Right renal pelvis (tissue), 4 donors: ENCODE data around the gene ATG2B. TPM values are rescaled to one million over a fixed set of nuclear protein-coding genes. Genes with fewer than 3 reads are reported as not detected.
"Not testable (repeated sequence)": the region's sequence is repeated elsewhere in the genome, so short reads cannot be mapped to it uniquely, and the experiment has no call there.

Experiments
- DNase-seq, 4 donors: peaks; one replicate each; pipeline ENCODE4 v3.0.0-alpha.2; 2013; ENCODE audit warnings: low read depth in 4 of 4, low spot score in 3 of 4, missing footprints in 1 of 4
- polyA plus RNA-seq, 4 donors: library from polyadenylated mRNA; unstranded; fragments of 120-200 nt; gene quantifications; one replicate each; pipeline ENCODE4 v1.2.1, GENCODE V29; 2013; ENCODE audit not compliant: insufficient read length in 4 of 4

The ATG2B gene
- polyA plus RNA-seq, 4 donors, result 24.4 to 31.4 (median 25.7) TPM

- no peak for DNase-seq
Measured at GRCh38 chr14:96255501-96256366, 107.4 kb downstream of the ATG2B start, which contains the start of gene BDKRB1. TSS of gene BDKRB1 (plus strand) at chr14:96256210. CDS start at chr14:96263683, 7,473 bp downstream.

DNA sequence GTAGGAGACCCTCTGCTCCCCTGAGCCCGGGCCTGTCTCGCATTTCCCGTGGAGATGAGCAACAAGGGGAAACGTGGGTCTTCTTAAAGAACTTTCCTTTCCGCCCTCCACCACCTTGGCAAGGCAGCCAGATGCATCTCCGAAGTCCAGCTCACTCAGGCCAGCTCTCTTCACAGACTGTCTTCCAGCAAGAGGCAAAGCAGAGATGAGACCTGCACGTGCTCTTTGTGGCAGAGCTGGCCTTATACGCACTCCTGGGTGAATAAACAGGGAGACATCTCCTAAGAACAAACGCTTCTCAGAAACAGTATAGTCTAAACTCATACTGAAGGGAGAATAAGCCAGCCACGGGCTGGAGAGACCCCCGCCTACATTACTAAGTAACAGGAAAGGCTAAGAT, 108.5 kb downstream of the ATG2B start:
- DNase-seq, result no peak

- DNase-seq, result no peak
Measured at GRCh38 chr14:96252999-96253539, 110.1 kb downstream of the ATG2B start.

DNA sequence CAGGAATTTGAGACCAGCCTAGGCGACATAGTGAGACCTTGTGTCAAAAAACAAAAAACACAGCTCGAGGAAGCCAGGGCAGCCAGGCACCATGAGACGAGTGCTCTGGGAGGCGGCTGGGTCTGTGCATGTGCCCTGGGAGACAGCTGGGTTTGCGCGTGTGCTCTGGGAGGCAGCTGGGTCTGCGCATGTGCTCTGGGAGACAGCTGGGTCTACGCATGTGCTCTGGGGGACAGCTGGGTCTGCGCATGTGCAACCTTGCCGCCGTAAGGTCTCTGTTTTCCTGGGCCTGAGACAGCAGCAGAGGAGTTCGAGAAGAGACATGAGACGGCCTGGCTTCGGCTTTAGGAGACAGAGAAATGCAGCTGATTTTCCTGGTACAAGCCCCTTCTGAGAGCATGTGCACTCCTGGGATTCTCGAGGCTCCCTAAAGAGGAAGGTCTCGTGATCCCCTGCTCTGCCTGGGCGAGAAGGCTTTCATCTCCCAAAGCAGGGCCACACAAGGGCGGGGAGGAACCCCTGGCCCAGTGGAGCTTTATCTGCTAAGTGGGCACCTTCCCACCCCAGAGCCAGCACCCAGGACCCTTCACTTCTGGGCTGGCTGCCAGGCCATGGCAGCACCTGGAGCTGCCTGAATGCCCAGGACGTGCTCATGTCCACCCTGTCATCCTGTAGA, 110.7 kb downstream of the ATG2B start:
- DNase-seq, result no peak

DNA sequence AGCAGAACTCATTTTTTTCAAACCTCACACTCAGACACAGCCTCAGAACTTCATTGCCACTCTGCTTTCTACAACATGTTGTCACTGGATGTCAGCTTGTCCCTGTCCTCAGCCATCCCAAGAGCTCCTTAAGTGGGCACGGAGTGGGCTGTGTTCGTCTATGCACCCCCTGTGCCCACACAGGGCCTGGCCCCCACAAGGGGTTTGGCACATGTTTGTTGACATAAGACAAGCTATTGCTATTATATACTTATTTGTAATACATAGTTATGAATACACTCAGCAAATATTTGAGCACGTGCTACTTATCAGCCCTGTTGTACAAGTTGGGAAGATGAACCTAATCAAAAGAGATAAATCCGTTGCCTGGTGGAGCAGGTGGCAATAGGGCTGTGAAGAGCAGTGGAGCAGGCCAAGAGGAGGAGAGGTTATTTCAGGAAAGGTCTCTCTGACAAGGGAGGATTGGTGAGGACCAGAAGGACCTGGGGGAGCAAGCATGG, 111.4 kb downstream of the ATG2B start:
- no peak for DNase-seq

DNA sequence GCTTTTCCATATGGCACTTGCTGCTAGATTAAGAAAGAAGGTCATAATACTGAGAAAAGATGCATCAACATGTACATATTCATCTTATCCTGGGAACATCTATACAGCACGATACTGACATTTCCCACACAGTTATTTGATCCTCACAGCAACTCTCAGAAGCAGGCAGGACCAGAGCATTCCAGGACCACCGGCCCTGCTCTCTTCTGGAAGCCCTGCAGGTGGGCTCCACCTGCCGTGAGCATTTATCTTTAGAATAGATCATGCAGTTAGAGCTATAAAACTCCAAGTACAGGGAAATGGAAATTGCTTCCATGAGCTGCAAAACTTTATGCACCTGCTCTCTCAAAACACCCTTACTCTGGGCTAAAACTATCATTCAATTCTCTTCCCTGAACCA, 112.7 kb downstream of the ATG2B start:
- no peak for DNase-seq

DNA sequence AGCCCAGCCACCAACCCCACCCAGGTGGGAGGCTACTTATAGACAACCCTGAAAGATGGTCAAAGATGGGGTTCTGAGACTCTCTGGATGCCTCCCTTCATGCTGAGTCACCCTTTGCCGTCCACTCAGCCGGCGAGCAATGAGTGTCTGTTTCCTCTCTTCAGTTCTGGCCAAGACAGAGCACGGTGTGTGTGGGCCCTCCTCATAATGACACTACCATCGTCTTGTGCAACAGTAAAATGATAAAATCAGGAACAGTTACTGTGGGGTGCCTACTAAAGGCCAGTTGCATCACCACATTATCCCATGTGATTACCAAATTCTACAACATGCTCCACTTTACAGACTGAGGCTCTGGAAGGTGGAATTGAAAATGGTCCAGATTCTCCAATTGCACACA, 114.1 kb downstream of the ATG2B start:
- DNase-seq, result no peak

- no peak for DNase-seq
Measured at GRCh38 chr14:96247031-96247430, 116.1 kb downstream of the ATG2B start.

DNA sequence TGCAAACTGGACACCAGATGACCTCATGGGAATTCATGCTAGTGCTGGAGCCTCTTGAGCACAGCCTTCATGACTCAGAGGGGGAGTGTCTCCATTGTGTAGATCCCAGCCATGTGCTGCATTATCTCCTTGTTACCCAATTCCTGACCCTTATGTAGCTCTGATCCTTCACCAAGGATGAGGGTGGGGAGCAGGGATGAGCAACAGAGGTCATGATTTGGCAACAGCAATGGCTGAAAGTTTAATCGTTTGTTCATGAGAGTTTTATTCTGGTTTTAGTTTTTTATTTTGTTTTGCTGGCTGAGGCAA, 116.6 kb downstream of the ATG2B start:
- no peak for DNase-seq

DNA sequence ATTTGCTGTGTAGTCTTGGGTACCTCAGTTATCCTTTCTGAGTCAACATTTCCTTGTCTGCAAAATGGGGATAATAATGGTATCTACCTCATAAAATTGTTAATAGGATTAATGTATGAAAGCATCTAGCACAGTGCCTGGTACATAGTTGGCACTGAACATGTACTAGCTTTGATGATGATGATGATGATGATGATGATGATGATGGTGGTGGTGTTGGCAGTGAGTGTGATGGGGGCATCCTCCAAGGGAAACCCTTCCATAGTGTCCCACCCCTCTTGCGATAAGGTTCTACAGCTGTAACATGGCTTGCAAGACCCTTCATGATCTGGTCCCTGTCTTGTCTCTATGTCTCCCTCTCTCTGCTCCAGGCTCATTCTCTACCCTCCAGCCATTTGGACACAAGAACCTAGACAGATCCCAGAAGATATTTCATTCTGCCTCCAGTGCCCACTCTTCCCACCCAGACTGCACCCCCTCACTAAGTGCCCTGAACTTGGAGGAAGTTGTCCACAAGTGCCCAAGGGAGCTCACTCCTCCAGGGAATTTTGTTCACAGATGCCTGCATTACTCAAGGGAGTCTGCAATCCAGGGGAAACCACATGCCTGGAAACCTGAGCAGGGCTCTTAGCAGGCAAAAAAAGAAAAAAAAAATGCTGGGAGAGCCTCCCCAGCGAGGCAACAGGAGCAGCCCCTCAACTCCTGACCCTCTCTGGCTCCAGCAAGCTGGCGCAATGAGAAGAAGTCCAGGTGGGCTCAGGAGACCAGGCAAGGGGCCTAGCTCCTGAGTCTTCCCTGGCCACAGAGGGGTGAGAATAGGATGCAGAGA, 117.2 kb downstream of the ATG2B start:
- no peak for DNase-seq

DNA sequence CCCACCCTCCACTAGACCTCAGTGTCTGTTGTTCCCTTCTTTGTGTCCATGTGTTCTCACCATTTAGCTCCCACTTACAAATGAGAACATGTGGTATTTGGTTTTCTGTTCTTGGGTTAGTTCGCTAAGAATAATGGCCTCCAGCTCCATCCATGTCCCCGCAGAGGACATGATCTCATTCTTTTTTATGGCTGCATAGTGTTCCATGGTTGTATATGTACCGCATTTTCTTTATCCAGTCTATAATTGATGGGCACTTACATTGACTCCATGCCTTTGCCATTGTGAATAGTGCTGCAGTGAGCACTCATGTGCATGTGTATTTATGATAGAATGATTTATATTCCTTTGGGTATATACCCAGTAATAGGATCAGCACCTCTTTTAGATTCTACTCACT, 118.1 kb downstream of the ATG2B start:
- not testable (repeated sequence) for DNase-seq

GRCh38 chr14:96243785-96244184, 119.4 kb downstream of the ATG2B start:
- DNase-seq, result no peak

DNA sequence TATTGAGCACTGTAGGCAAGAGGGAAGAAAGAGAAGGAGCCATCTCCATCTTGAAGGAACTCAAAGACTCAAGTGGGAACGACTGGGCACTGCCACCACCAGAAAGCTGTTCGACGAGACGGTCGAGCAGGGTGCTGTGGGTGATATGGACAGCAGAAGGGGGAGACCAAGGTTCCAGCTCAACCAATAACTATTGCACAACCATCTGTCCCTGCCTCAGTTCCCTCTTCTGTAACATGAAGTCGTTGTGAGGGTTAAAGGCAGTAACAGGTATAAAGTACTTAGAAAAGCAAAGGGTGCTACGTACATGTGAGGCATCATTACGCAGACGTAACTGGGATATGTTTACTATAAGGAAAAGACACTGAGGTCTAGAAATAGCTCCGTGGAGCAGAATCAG, 121.0 kb downstream of the ATG2B start:
- DNase-seq, result no peak

GRCh38 chr14:96240641-96241040, 122.5 kb downstream of the ATG2B start:
- DNase-seq, result no peak

GRCh38 chr14:96239711-96240141, 123.4 kb downstream of the ATG2B start:
- no peak for DNase-seq

GRCh38 chr14:96238676-96239265, 124.4 kb downstream of the ATG2B start:
- no peak for DNase-seq

DNA sequence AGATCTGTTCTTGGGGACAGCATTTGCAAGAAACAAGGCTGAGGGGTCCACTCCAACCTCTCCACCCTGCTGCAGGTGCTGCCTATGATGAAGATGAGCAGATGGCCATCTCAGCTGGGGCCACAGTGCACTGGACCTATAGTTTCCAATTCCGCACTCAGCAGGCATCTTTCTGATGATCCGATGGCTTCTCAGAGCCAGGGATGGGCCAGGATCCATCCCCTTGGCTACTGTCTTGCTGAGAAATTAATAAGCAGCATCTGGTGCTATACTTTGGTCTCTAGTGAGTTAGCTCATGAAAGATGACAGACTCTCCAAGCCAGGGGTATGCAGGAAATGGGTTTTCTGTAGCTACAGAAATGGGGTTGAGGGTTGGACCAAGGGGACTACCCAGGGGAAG, 125.5 kb downstream of the ATG2B start:
- no peak for DNase-seq

DNA sequence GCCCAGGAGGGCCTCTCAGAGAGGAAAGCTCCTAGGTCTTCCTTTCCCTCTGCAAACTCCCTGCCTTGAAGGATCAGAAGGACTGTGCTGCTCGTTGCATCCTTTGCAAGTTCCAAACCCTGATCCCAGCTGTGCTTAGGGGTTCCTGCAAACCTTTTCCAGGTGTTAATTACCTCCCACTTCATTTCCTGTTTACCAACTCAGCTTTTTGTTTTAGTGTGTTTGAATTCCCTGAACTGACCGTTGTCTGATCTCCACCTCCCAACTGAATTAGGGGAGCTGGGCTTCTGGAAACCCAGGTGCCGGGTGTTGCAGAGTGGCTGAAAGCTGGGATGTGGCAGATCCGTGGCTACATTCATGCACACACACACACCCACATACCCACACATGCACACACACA, 127.7 kb downstream of the ATG2B start:
- DNase-seq, result no peak

DNA sequence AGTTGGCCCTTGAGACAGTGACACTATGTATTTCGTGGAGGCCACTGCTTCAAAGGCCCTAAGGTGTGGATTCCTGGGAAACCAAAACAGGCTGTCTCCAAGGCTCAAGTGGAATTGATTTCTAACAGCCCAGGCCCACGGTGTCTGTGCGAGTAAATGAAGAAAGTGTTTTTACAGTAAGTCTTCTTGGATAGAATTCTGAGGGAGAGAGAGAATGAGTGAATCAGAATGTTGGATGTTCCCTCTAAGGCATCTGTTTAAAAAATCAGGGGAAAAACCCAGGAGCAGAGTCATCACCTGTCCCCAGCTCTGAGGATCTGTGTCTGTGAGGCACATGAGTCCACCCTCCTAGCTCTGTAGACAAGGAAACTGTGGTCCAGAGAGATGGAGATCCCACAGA, 129.5 kb downstream of the ATG2B start:
- no peak for DNase-seq

DNA sequence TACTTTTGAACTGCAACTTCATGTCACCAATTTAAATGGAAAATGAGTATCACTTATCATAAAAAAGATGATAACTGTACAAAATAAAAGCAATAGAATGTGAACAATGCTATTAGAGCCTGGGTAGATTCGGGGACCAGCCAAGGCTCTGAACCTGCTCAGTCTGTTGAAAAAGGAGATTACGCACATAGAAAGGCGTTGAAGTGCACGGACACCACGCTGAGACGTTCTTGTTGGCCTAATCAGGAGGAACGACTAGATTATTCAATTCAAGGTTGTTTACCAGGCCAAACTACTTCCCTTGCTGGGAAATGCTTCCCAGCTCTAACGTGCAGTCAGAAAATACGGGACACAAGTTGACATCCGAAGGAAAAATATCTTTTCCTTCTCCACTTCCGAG, 130.6 kb downstream of the ATG2B start:
- DNase-seq, result no peak
